T-helper 2 cell treated with Interferon-gamma antibody and Interleukin-4, amounts not matched to agents 100 ng/mL and 5 ng/mL, for 36 hours (primary cell): Measurements from ENCODE around the gene IMMP1L. TPM values are rescaled to one million over a fixed set of nuclear protein-coding genes. Genes with fewer than 3 reads are reported as not detected.

Experiments used
- intact Hi-C: fragments of 100-400 bp; cut with micrococcal nuclease; formaldehyde crosslinking; loops from one replicate; pipeline ENCODE4 v1.15.1; 2023
- total RNA-seq: library from RNA; stranded (reverse); gene quantifications from 2 replicates; pipeline ENCODE4 v1.2.3, GENCODE V29; 2022

The IMMP1L gene
- total RNA-seq, 1 donor from 2014 or later: 21.3 TPM

DNA sequence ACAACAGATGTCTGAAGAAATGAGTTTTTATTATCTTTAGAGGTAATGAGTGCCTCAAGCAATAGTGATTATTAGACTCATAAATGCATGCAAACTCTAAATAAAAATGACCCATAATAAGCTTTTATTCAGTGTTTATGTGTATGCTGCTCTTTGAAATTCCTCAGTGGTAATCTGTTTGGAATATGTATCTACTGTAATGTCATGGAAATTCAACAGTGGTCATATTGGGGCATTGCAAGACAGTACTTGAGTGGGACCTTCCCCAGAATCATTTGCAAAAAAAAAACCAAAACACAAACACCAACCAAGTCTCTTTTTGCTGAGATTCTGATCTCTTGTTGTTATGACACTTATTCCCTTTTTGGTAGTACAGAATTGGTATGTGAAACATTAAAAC is 104.8 kb downstream of the IMMP1L start:
- intact Hi-C loops: no loop called here

DNA sequence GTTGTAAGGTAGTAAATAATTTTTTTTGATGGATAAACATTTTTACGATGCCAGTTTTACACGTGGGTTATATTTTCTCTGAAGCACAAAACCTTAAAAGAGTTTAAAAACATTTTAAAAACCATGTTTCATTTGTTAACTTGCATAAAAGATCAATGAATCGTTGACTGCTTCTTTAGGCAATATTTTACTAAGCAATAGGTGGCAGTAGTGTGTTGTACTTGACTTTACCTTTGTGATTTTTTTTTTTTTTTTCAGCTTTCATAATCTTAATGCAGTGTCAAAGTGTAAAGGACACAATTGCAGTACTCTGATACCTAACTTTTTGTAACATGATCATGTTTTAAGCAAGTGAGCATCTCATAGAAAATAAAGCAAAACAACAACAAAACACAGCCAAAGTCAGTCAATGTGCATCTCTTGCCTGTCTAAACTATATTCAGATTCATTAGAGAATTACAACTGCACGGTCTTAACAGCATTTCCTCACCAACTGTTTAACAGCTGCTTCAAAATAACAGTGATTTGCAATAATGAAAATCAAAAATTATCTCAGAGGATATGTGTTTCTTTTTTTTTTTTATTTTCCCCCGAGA is 112.1 kb downstream of the IMMP1L start:
- intact Hi-C loops: loop anchor here (1.0 to 10.0 kb wide), 4 partner anchors 474 to 777 kb away; no protein-coding TSS in a partner anchor

DNA sequence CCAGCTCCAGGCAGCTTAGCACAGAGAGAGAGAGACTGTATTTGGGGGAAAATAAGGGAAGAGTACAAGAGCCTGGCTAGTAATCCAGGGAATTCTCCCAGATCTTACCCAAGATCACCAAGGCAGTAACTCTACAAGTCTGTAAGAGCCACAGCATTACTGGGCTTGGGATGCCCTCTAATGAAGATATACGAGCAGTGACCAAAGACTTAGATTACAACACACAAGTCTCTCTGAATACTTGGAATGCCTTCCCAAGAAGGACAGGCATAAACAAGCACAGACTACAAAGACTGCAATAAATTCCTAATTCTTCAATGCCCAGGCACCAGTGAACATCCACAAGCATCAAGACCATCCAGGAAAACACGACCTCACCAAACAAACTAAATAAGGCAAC is 122.0 kb downstream of the IMMP1L start:
- intact Hi-C loops: no loop called here

DNA sequence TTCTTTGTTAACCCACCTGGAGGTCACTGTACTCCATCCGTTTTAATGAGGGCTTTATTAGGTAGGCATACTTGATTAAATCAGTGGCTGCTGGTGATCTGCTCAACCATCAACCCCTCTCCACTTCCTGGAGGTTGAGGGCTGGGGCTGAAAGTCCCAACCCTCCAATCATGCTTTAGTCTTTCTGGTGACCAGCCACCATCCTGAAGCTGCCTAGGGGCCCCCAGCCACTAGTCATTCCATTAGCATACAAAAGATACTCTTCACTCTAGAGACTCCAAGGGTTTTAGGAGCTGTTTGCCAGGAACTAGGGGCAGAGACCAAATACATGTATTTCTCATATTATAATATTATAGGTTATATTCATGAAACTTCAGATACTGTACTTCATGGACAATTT is 126.3 kb downstream of the IMMP1L start:
- intact Hi-C loops: no loop called here

Other genes starting within 250 kb of the IMMP1L start
- 0.16 TPM in 1 of 2 replicates, not detected in the other for gene DCDC1, start 139.9 kb downstream of the IMMP1L start, total RNA-seq
- gene DNAJC24, start 139.8 kb downstream of the IMMP1L start, total RNA-seq: 14.6 and 21.0 TPM in 2 replicates
- gene ELP4, start 145 bp upstream of the IMMP1L start, total RNA-seq: 21.2 TPM in 2 replicates